LNCAP (cell line): Measurements from ENCODE around the gene MLLT11.

Source experiments
- TF ChIP-seq, protein P1 (sequence below): fragments of 450-650 bp; IDR thresholded peaks from 2 replicates; pipeline ENCODE4 v1.5.1; 2017; ENCODE audit warnings: mild to moderate bottlenecking

Gene MLLT11

DNA sequence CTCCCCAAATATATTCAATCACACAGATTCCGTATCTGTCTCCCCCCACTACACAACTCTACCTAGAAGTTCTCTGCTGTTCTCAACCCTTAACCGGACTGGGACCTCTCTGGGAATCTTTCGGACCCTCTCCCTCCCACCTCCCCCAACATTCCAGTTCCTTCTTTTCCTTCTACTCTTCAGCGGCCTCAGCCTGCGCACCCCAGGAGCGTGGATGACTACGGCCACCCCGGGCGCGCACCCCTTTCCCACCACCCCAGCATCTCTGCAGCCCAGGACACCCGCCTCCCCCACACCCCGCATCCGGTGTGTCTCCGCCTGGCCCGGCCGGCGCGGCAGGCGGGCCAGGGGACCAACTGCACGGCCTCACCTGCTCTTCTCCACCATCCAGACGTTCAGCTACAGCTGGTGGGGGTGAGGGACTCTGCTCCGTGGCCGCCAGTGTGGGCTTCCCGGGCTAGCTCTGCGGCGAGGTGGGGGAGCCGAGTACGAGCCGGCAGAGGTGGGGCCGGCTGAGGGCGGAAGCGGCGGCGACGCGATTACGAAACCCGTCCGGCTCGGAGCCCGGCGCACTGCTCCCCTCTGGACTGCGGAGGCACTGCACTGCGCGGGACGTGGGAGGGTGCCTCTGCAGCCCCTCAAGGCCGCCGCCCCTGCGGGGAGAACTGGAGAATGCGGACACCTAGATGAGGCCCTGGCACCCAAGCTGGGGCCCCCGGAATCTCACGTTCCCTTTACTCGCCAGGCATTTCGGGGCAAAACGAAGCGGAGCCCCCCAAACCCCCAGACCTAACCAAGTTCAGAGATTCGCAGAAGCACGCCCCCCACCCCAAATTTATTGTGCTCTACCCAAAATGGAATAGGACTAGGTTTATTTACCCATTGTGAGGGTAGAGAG is 839 bp upstream of the MLLT11 start, which contains the start of gene CDC42SE1:
TSS of gene CDC42SE1 (minus strand) at position 514 of the 898 bp plus-strand sequence. CDS start 3,892 bp downstream, outside the sequence.
- TF ChIP-seq, protein P1, sequence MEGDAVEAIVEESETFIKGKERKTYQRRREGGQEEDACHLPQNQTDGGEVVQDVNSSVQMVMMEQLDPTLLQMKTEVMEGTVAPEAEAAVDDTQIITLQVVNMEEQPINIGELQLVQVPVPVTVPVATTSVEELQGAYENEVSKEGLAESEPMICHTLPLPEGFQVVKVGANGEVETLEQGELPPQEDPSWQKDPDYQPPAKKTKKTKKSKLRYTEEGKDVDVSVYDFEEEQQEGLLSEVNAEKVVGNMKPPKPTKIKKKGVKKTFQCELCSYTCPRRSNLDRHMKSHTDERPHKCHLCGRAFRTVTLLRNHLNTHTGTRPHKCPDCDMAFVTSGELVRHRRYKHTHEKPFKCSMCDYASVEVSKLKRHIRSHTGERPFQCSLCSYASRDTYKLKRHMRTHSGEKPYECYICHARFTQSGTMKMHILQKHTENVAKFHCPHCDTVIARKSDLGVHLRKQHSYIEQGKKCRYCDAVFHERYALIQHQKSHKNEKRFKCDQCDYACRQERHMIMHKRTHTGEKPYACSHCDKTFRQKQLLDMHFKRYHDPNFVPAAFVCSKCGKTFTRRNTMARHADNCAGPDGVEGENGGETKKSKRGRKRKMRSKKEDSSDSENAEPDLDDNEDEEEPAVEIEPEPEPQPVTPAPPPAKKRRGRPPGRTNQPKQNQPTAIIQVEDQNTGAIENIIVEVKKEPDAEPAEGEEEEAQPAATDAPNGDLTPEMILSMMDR = peak; percentile 86; the same call in 1 of the 2 replicates

- TF ChIP-seq, protein P1 = no peak
Measured at GRCh38 chr1:151060657-151061421, 642 bp downstream of the MLLT11 start.

GRCh38 chr1:151061704-151062103 is 1.5 kb downstream of the MLLT11 start:
- TF ChIP-seq, protein P1 = no peak

- TF ChIP-seq, protein P1 = no peak
Measured at GRCh38 chr1:151062741-151063371, 2.7 kb downstream of the MLLT11 start.

DNA sequence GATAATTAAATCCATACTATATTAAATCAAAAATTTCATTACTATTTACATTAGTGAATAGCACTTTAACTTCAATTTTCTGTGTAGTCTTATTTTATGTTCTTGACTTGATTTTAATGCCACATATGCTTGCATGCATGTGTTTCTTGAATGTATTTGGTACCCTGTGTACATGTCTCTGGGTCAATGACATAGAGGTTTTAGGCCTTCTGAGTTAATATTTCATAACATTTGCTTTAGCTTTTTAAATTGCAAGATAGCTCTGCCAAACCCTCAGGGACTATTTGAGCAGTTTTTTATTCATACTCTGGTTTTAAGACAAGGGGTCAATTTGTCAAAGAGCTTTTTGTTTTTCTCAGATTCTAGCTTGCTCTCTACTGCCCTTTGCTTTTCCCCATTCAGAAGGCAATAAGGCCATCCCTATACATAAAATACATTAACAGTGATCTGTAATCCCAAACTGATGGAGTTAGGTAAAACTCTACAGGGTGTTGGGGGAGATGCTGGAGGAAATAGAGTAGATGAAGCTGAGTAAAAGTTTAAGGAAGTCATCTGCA is 5.0 kb downstream of the MLLT11 start:
- TF ChIP-seq, protein P1 = no peak

DNA sequence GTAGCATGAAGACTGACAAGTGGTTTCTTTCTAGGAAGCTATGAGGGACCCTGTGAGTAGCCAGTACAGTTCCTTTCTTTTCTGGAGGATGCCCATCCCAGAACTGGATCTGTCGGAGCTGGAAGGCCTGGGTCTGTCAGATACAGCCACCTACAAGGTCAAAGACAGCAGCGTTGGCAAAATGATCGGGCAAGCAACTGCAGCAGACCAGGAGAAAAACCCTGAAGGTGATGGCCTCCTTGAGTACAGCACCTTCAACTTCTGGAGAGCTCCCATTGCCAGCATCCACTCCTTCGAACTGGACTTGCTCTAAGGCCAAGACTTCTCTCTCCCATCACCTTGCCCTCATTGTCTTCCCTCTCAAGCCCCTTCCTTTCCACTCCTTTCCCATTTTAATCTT is 7.0 kb downstream of the MLLT11 start:
- TF ChIP-seq, protein P1 = no peak

GRCh38 chr1:151069103-151069486 is 8.9 kb downstream of the MLLT11 start:
- TF ChIP-seq, protein P1 = no peak
